Measurements from ENCODE around the gene SCYL3. TPM values are rescaled to one million over a fixed set of nuclear protein-coding genes. Genes with fewer than 3 reads are reported as not detected.
"Not testable (repeated sequence)": the region's sequence is repeated elsewhere in the genome, so short reads cannot be mapped to it uniquely, and the experiment has no call there.

SCYL3 gene
- total RNA-seq, 4 donors from 2014 or later, result 6.2 to 14.3 (median 12.8) TPM

GRCh38 chr1:169867012-169867675 lies 26.6 kb downstream of the SCYL3 start:
- DNase-seq (no peak), ATAC-seq (no peak)
- peaks cover 12 to 84% of the 10 kb centered on the region in 2 donors for H3K36me3 ChIP-seq
- no peak overlapping the region for H3K27ac ChIP-seq
- in situ Hi-C loops (cut with MboI; ENCODE audit: low sequenced_read_pairs in 4 of 4) (no loop called here), intact Hi-C loops (cut with DNase I; ENCODE audit: low total_unique reads) (no loop called here)
- H3K9me3 ChIP-seq, result no peaks in the 10 kb centered on the region
- no peaks in the 10 kb centered on the region for H3K27me3 ChIP-seq
- no peak overlapping the region for H3K4me3 ChIP-seq
- TF ChIP-seq POLR2A (IDR thresholded peaks at IDR 0.05) (no peak), CTCF (IDR thresholded peaks at IDR 0.05 in 4 of 5, conservative IDR thresholded peaks at IDR 0.05 in 1 of 5) (no peak)
- no peaks in the 10 kb centered on the region for H3K4me1 ChIP-seq

- in situ Hi-C loops (cut with MboI; ENCODE audit: low sequenced_read_pairs in 4 of 4), result no loop called here
- ATAC-seq (no peak), DNase-seq (no peak)
- peaks cover 12 to 84% of the 10 kb centered on the region in 2 donors for H3K36me3 ChIP-seq
- no peak overlapping the region for H3K27ac ChIP-seq
- H3K9me3 ChIP-seq, result no peaks in the 10 kb centered on the region
- TF ChIP-seq CTCF (IDR thresholded peaks at IDR 0.05 in 4 of 5, conservative IDR thresholded peaks at IDR 0.05 in 1 of 5), result no peak
- TF ChIP-seq POLR2A (IDR thresholded peaks at IDR 0.05), result no peak
- no peaks in the 10 kb centered on the region for H3K4me1 ChIP-seq
- intact Hi-C loops (cut with DNase I; ENCODE audit: low total_unique reads), result no loop called here
- H3K27me3 ChIP-seq, result no peaks in the 10 kb centered on the region
- no peak overlapping the region for H3K4me3 ChIP-seq
These were observed 27.1 kb downstream of the SCYL3 start for GRCh38 chr1:169866577-169866976.

GRCh38 chr1:169864531-169864930 lies 29.2 kb downstream of the SCYL3 start:
- in situ Hi-C loops (cut with MboI; ENCODE audit: low sequenced_read_pairs in 4 of 4); DNase-seq; H3K9me3 ChIP-seq; H3K4me3 ChIP-seq; H3K27ac ChIP-seq; ATAC-seq; H3K27me3 ChIP-seq; intact Hi-C loops (cut with DNase I; ENCODE audit: low total_unique reads); H3K4me1 ChIP-seq: not testable (repeated sequence)
- H3K36me3 ChIP-seq, result peaks cover 8 to 91% of the 10 kb centered on the region in 2 donors

- Histone ChIP-seq H3K4me1 (no peaks in the 10 kb centered on the region), H3K27me3 (no peaks in the 10 kb centered on the region), H3K27ac (no peak overlapping the region), H3K9me3 (no peaks in the 10 kb centered on the region), H3K36me3 (peaks cover 8 to 74% of the 10 kb centered on the region in 2 donors), H3K4me3 (no peak overlapping the region)
- no peak for TF ChIP-seq POLR2A (IDR thresholded peaks at IDR 0.05)
- TF ChIP-seq CTCF (IDR thresholded peaks at IDR 0.05 in 4 of 5, conservative IDR thresholded peaks at IDR 0.05 in 1 of 5), result no peak
- ATAC-seq (no peak), DNase-seq (no peak)
- in situ Hi-C loops (cut with MboI; ENCODE audit: low sequenced_read_pairs in 4 of 4), result no loop called here
- intact Hi-C loops (cut with DNase I; ENCODE audit: low total_unique reads), result no loop called here
These were observed 32.9 kb downstream of the SCYL3 start for GRCh38 chr1:169860750-169861149.

- Histone ChIP-seq H3K4me3 (no peak overlapping the region), H3K4me1 (no peaks in the 10 kb centered on the region), H3K9me3 (no peaks in the 10 kb centered on the region), H3K36me3 (peaks cover 8 to 74% of the 10 kb centered on the region in 2 donors), H3K27ac (no peak overlapping the region), H3K27me3 (no peaks in the 10 kb centered on the region)
- no peak for TF ChIP-seq CTCF (IDR thresholded peaks at IDR 0.05 in 4 of 5, conservative IDR thresholded peaks at IDR 0.05 in 1 of 5)
- no peak for TF ChIP-seq POLR2A (IDR thresholded peaks at IDR 0.05)
- ATAC-seq, result no peak
- DNase-seq, result no peak
- intact Hi-C loops (cut with DNase I; ENCODE audit: low total_unique reads), result no loop called here
- in situ Hi-C loops (cut with MboI; ENCODE audit: low sequenced_read_pairs in 4 of 4), result no loop called here
These were observed 33.5 kb downstream of the SCYL3 start for GRCh38 chr1:169860187-169860586.
